Hepatocyte (in vitro differentiated cells): Measurements from ENCODE around the gene DHRS12. TPM values are rescaled to one million over a fixed set of nuclear protein-coding genes. Genes with fewer than 3 reads are reported as not detected.

Experiments used
- DNase-seq: peaks from one replicate; pipeline ENCODE4 v3.0.0-alpha.2; 2016; ENCODE audit warnings: low spot score
- H2AFZ ChIP-seq: fragments of 200-600 bp; sonication (generic); 2 replicates; pipeline ENCODE4 v1.6.0; 2016; ENCODE audit warnings: antibody characterized with exemption, mild to moderate bottlenecking
- H3K27ac ChIP-seq: fragments of 200-600 bp; sonication (generic); 2 replicates; pipeline ENCODE4 v1.5.1; 2016; ENCODE audit warnings: mild to moderate bottlenecking
- H3K27me3 ChIP-seq: fragments of 200-600 bp; sonication (generic); 2 replicates; pipeline ENCODE4 v1.6.1; 2016
- H3K36me3 ChIP-seq: fragments of 200-600 bp; sonication (generic); replicated peaks from 2 replicates; pipeline ENCODE4 v1.5.1; 2016; ENCODE audit warnings: low read depth; ENCODE audit not compliant: insufficient read depth
- H3K4me1 ChIP-seq: fragments of 200-600 bp; sonication (generic); 2 replicates; pipeline ENCODE4 v1.5.1; 2016; ENCODE audit warnings: mild to moderate bottlenecking, moderate library complexity; ENCODE audit not compliant: insufficient read depth
- H3K4me2 ChIP-seq: fragments of 200-600 bp; sonication (generic); 2 replicates; pipeline ENCODE4 v1.6.0; 2016
- H3K4me3 ChIP-seq: fragments of 200-600 bp; sonication (generic); 2 replicates; pipeline ENCODE4 v1.5.1; 2016; ENCODE audit warnings: mild to moderate bottlenecking
- H3K79me2 ChIP-seq: fragments of 200-600 bp; sonication (generic); 2 replicates; pipeline ENCODE4 v1.6.0; 2017; ENCODE audit warnings: mild to moderate bottlenecking
- H3K9me2 ChIP-seq: fragments of 200-600 bp; sonication (generic); replicated peaks from 2 replicates; pipeline ENCODE4 v1.6.0; 2017; ENCODE audit warnings: mild to moderate bottlenecking; ENCODE audit not compliant: insufficient read depth
- H3K9me3 ChIP-seq: fragments of 200-600 bp; sonication (generic); 2 replicates; pipeline ENCODE4 v1.5.1; 2016; ENCODE audit warnings: low read depth, mild to moderate bottlenecking
- H4K20me1 ChIP-seq: fragments of 200-600 bp; sonication (generic); 2 replicates; pipeline ENCODE4 v1.6.0; 2016; ENCODE audit warnings: mild to moderate bottlenecking; ENCODE audit not compliant: insufficient read depth, poor library complexity, severe bottlenecking
- EZH2 ChIP-seq: fragments of 200-600 bp; sonication (generic); IDR thresholded peaks from 2 replicates; pipeline ENCODE4 v1.6.1; 2016; ENCODE audit warnings: antibody characterized with exemption, mild to moderate bottlenecking, borderline replicate concordance
- EZH2phosphoT487 ChIP-seq: fragments of 200-600 bp; sonication (generic); IDR thresholded peaks from one replicate; pipeline ENCODE4 v1.6.1; 2018; ENCODE audit warnings: antibody characterized with exemption, mild to moderate bottlenecking, low read depth, moderate library complexity; ENCODE audit not compliant: unreplicated experiment, severe bottlenecking
- WGBS: methylation state at CpG from one replicate; pipeline ENCODE4 v1.1.6; 2016; ENCODE audit warnings: low lambda C conversion rate; ENCODE audit errors: missing lambda C conversion rate; 5-methylcytosine and 5-hydroxymethylcytosine counted together
- polyA plus RNA-seq: library from polyadenylated mRNA; unstranded; fragments of >200 nt; fragmentation: Nextera tagmentation; extraction: Ambion mirVana; gene quantifications from 2 replicates; pipeline ENCODE4 v1.2.1, GENCODE V29; 2016
- total RNA-seq: library from RNA; depleted of rRNA; stranded (reverse); fragments of >200 nt; gene quantifications from 2 replicates; pipeline ENCODE4 v1.2.3, GENCODE V29; 2014
- TF ChIP-seq, protein P1 (sequence below): fragments of 200-600 bp; sonication (generic); IDR thresholded peaks from 2 replicates; pipeline ENCODE4 v1.5.1; 2016; ENCODE audit warnings: antibody characterized with exemption, mild to moderate bottlenecking; ENCODE audit not compliant: poor library complexity

The DHRS12 gene
- total and polyA plus RNA-seq, 2 experiments from 2014 or later = 4.6 to 13.5 TPM

DNA sequence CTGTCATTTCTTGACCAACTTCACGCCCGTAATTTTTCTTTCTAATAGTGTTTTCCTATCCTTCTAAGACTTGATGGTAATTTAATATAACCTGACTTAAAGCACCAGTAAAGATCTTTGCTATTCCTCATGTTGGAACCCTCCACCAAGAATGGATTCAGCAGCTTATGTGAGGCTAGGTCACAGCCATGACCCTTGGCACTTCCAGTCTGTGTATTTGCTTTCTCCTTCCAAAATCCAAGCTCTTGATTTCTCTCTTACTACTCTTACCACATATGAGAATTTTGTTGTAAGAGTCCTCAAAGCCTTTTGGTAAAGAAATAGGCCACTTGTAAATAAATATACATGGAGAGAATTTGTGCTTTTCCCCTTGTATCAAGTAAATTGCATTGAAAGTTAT lies 61.4 kb downstream of the DHRS12 start:
- DNase-seq = no peak
- Histone ChIP-seq H3K4me2 (no peak overlapping the region), H3K9me2 (no peaks in the 10 kb centered on the region), H3K4me1 (peaks cover 24% of the 10 kb centered on the region), H3K36me3 (no peaks in the 10 kb centered on the region), H3K27me3 (no peaks in the 10 kb centered on the region), H2AFZ (no peak overlapping the region), H4K20me1 (no peaks in the 10 kb centered on the region), H3K9me3 (no peaks in the 10 kb centered on the region), H3K79me2 (no peaks in the 10 kb centered on the region), H3K4me3 (no peak overlapping the region), H3K27ac (no peak overlapping the region)
- WGBS = 100% methylated on average over 2 of the region's 2 CpGs
- TF ChIP-seq EZH2 = no peak

DNA sequence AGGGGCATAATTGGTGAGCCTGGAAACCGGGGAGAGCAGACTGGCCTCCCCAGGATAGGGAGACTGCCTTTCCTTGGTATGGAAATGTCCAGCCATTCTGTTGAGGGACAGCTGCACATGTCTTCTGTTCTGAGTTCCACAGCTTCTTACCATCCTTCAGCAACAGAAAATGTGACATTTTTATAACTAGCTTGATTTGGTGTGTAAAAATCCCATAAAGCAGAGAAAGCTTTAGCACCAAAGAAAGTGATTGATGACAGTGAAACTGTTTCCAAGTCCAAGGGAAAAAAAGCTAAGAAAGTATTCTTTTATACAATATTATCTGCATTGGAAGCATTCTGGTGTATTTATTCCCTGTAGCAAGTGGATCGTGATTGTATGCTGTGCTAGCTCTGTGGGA lies 61.9 kb downstream of the DHRS12 start:
- no peak overlapping the region for H2AFZ ChIP-seq
- H3K27me3 ChIP-seq = no peaks in the 10 kb centered on the region
- no peaks in the 10 kb centered on the region for H3K36me3 ChIP-seq
- no peak overlapping the region for H3K4me2 ChIP-seq
- 91% methylated on average over 2 of the region's 2 CpGs for WGBS
- H4K20me1 ChIP-seq = no peaks in the 10 kb centered on the region
- H3K9me3 ChIP-seq = no peaks in the 10 kb centered on the region
- DNase-seq = no peak
- no peak overlapping the region for H3K27ac ChIP-seq
- no peaks in the 10 kb centered on the region for H3K9me2 ChIP-seq
- H3K4me3 ChIP-seq = no peak overlapping the region
- H3K4me1 ChIP-seq = peaks cover 20% of the 10 kb centered on the region
- H3K79me2 ChIP-seq = no peaks in the 10 kb centered on the region
- no peak for TF ChIP-seq EZH2
- TF ChIP-seq, protein P1, sequence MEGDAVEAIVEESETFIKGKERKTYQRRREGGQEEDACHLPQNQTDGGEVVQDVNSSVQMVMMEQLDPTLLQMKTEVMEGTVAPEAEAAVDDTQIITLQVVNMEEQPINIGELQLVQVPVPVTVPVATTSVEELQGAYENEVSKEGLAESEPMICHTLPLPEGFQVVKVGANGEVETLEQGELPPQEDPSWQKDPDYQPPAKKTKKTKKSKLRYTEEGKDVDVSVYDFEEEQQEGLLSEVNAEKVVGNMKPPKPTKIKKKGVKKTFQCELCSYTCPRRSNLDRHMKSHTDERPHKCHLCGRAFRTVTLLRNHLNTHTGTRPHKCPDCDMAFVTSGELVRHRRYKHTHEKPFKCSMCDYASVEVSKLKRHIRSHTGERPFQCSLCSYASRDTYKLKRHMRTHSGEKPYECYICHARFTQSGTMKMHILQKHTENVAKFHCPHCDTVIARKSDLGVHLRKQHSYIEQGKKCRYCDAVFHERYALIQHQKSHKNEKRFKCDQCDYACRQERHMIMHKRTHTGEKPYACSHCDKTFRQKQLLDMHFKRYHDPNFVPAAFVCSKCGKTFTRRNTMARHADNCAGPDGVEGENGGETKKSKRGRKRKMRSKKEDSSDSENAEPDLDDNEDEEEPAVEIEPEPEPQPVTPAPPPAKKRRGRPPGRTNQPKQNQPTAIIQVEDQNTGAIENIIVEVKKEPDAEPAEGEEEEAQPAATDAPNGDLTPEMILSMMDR = no peak
- TF ChIP-seq EZH2phosphoT487 = no peak

DNA sequence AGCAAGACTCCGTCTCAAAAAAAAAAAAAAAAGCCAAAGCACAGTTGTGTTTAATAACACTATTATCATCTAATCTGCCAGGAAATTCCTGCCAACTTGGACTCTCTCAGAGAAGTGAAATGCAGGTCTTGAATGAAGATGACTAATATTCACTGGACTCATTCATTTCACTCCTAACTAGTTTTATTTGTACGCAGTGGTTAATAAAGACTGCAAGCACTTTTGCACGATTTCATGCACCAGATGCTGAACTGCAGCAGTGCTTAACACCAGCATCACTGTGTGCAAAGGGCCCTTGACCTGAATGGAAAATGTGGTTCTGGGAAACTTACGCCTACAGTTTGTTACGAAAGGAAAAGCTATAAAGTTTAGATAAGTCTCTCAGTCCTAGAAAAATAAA lies 63.3 kb downstream of the DHRS12 start:
- H3K36me3 ChIP-seq = no peaks in the 10 kb centered on the region
- peaks cover 18% of the 10 kb centered on the region for H3K4me1 ChIP-seq
- H3K9me3 ChIP-seq = no peaks in the 10 kb centered on the region
- TF ChIP-seq EZH2 (no peak), EZH2phosphoT487 (no peak)
- TF ChIP-seq, protein P1 = no peak
- no peak overlapping the region for H3K4me3 ChIP-seq
- no peak overlapping the region for H2AFZ ChIP-seq
- DNase-seq = no peak
- H3K27me3 ChIP-seq = no peaks in the 10 kb centered on the region
- 77% methylated on average over 5 of the region's 5 CpGs for WGBS
- no peaks in the 10 kb centered on the region for H3K9me2 ChIP-seq
- peak overlapping the region; percentile 75 for H3K27ac ChIP-seq
- H3K4me2 ChIP-seq = no peak overlapping the region
- no peaks in the 10 kb centered on the region for H3K79me2 ChIP-seq
- H4K20me1 ChIP-seq = no peaks in the 10 kb centered on the region

DNA sequence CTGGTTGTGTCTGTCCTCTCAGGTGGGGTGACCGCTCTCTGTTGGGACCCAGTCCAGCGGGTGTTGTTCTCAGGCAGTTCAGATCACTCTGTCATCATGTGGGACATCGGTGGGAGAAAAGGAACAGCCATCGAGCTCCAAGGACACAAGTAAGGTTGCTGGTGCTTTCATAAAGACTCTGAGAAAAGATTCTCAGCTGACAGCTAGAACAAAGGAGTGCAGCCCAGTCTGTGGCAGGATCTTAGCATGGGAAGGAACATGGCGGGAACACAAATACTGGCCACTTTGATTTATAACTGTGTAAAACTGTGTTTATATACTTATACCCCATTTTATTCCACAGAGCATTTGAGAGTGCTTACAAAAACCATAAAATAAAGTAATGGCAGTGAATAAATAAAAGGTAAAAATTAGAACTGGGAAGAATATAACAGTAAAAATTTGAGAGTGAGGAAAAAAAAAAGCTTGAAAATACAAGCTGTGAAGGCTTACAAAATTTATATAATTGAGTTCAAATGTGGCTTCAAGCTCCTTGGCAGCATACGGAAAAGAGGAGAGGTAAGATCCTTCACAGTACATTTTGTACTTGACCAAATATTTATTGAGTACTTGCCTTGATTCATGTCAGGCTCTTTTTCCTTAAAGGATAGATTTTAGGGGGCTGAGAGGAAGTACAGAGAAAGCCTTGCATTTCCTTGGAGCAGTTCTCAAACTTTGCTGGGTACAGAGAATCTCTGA lies 64.8 kb downstream of the DHRS12 start:
- no peaks in the 10 kb centered on the region for H3K27me3 ChIP-seq
- H3K4me1 ChIP-seq = peaks cover 18% of the 10 kb centered on the region
- no peaks in the 10 kb centered on the region for H3K9me2 ChIP-seq
- no peak for DNase-seq
- no peaks in the 10 kb centered on the region for H4K20me1 ChIP-seq
- no peaks in the 10 kb centered on the region for H3K9me3 ChIP-seq
- no peak overlapping the region for H3K4me3 ChIP-seq
- H3K4me2 ChIP-seq = peak overlapping the region; percentile 13
- 68% methylated on average over 6 of the region's 6 CpGs for WGBS
- TF ChIP-seq EZH2phosphoT487 = no peak
- TF ChIP-seq, protein P1 = no peak
- no peak for TF ChIP-seq EZH2
- no peaks in the 10 kb centered on the region for H3K36me3 ChIP-seq
- H3K79me2 ChIP-seq = no peaks in the 10 kb centered on the region
- no peak overlapping the region for H2AFZ ChIP-seq
- H3K27ac ChIP-seq = peak overlapping the region; percentile 75
